ENCODE measurements around the gene CCDC92B. TPM values are rescaled to one million over a fixed set of nuclear protein-coding genes. Genes with fewer than 3 reads are reported as not detected.
"Not testable (repeated sequence)": the region's sequence is repeated elsewhere in the genome, so short reads cannot be mapped to it uniquely, and the experiment has no call there.

CCDC92B gene
- total and polyA plus RNA-seq, 2 of the 13 experiments (the other 11 are each of a cell fraction or from before 2014, with no cell fraction given) = not detected

DNA sequence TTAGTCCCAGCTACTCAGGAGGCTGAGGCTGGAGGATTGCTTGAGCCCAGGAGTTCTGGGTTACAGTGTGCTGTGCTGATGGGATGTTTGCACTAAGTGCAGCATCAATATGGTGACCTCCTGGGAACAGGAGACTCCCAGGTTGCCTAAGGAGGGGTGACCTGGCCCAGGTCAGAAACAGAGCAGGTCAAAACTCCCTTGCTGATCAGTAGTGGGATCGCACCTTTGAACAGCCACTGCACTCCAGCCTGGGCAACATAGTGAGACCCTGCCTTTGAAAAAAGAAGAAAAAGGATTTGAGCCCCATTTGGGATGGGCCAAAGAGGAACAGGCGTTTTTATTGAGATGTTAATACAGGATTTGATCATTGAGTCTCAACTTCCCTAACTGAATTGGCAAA is 68.5 kb downstream of the CCDC92B start:
- ATAC-seq = no peak
- TF ChIP-seq GFI1 (CRISPR knock-in tag; IDR thresholded peaks at IDR 0.05; ENCODE audit: borderline replicate concordance) (no peak), KLF15 (CRISPR knock-in tag; IDR thresholded peaks at IDR 0.05; ENCODE audit: borderline replicate concordance) (no peak)
- TF ChIP-seq, protein P1, sequence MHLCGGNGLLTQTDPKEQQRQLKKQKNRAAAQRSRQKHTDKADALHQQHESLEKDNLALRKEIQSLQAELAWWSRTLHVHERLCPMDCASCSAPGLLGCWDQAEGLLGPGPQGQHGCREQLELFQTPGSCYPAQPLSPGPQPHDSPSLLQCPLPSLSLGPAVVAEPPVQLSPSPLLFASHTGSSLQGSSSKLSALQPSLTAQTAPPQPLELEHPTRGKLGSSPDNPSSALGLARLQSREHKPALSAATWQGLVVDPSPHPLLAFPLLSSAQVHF (CRISPR knock-in tag; IDR thresholded peaks at IDR 0.05) = no peak
- intact Hi-C loops (cut with micrococcal nuclease; ENCODE audit: unreplicated experiment) = no loop called here

DNA sequence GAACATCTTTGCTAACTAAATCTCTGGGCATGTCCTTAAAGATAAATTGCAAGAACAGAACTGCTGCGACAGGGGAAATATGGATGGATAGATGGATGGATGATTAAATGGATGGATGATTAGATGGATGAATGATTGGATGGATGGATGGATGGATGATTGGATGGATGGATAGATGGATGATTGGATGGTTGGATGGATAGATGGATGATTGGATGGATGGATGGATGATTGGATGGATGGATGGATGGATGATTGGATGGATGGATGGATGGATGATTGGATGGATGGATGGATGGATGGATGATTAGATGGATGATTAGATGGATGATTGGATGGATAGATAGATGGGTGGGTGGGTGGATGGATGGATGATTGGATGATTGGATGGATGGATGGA is 70.2 kb downstream of the CCDC92B start:
- H4K20me1 ChIP-seq (ENCODE audit: insufficient read depth, low read length); POLR2A ChIA-PET; H3K4me1 ChIP-seq (ENCODE audit: insufficient read depth, low read length); H3K79me2 ChIP-seq (ENCODE audit: insufficient read depth, low read length); H3K27ac ChIP-seq (ENCODE audit: extremely low read length, insufficient read depth, low read length); H3K4me3 ChIP-seq (replicated peaks in 1 of 3; ENCODE audit: insufficient read depth in 1 of 3, low read depth in 2 of 3, low read length in 3 of 3); H2AFZ ChIP-seq (ENCODE audit: low read length); BruUV-seq (replicated peaks); ATAC-seq; H3K27me3 ChIP-seq (ENCODE audit: control insufficient read depth in 1 of 2, insufficient read depth in 2 of 2, low read length in 2 of 2); H3K9ac ChIP-seq (ENCODE audit: insufficient read depth, low read depth, low read length); DNase-seq (ENCODE audit: low spot score); in situ Hi-C loops (cut with HindIII; ENCODE audit: extremely low pct_ligation_motif_present, low pct_unique_long_range_greater_than_20kb); CTCF ChIA-PET (ENCODE audit: low intra/inter-chr PET ratio, low total read pairs); H3K9me3 ChIP-seq (ENCODE audit: low read length); FAIRE-seq; H3K4me2 ChIP-seq (ENCODE audit: low read depth, low read length): not testable (repeated sequence)
- H3K36me3 ChIP-seq (replicated peaks in 1 of 2; ENCODE audit: control insufficient read depth in 1 of 2, insufficient read depth in 2 of 2, low read length in 2 of 2) = peaks cover 8 to 47% of the 10 kb centered on the region in 2 experiments; a peak in 4 of 5 replicates
- intact Hi-C loops (cut with micrococcal nuclease; ENCODE audit: unreplicated experiment) = loop anchor here (10.0 kb wide), 2 partner anchors 104 to 164 kb away; partner anchors contain the start of gene METTL16
- 96% methylated on average over 1 of the region's 1 CpG for WGBS (ENCODE audit: low lambda C conversion rate)

More for the DNA sequence above, 68.5 kb downstream of the CCDC92B start:
- Histone ChIP-seq H3K36me3 (replicated peaks in 1 of 2; ENCODE audit: control insufficient read depth in 1 of 2, insufficient read depth in 2 of 2, low read length in 2 of 2) (peaks cover 8 to 43% of the 10 kb centered on the region in 2 experiments; a peak in 4 of 5 replicates), H3K79me2 (ENCODE audit: insufficient read depth, low read length) (no peaks in the 10 kb centered on the region), H3K4me1 (ENCODE audit: insufficient read depth, low read length) (no peaks in the 10 kb centered on the region), H3K4me3 (replicated peaks in 1 of 3; ENCODE audit: insufficient read depth in 1 of 3, low read depth in 2 of 3, low read length in 3 of 3) (no peak overlapping the region), H3K27me3 (ENCODE audit: control insufficient read depth in 1 of 2, insufficient read depth in 2 of 2, low read length in 2 of 2) (no peaks in the 10 kb centered on the region), H3K4me2 (ENCODE audit: low read depth, low read length) (no peak overlapping the region), H3K9ac (ENCODE audit: insufficient read depth, low read depth, low read length) (no peak overlapping the region), H3K27ac (ENCODE audit: extremely low read length, insufficient read depth, low read length) (no peak overlapping the region), H2AFZ (ENCODE audit: low read length) (no peak overlapping the region), H4K20me1 (ENCODE audit: insufficient read depth, low read length) (no peaks in the 10 kb centered on the region), H3K9me3 (ENCODE audit: low read length) (no peaks in the 10 kb centered on the region)
- POLR2A ChIA-PET = no interaction called here
- CTCF ChIA-PET (ENCODE audit: low intra/inter-chr PET ratio, low total read pairs) = no interaction called here
- BruUV-seq (replicated peaks) = no TSS peak
- 95% methylated on average over 2 of the region's 2 CpGs for WGBS (ENCODE audit: low lambda C conversion rate)
- FAIRE-seq (no peak), DNase-seq (ENCODE audit: low spot score) (no peak)
- in situ Hi-C loops (cut with HindIII; ENCODE audit: extremely low pct_ligation_motif_present, low pct_unique_long_range_greater_than_20kb) = no loop called here

MicroRNA genes within 50 kb of the gene (microRNA counts, 767-probe panel; counts per million panel counts)
- not detected for microRNA hsa-miR-1253

Small RNAs within 50 kb of the gene (microRNA-seq; reads per million reads assigned to microRNA genes)
- not detected for gene MIR1253
- gene MIR6776 = not detected

Small RNAs within 50 kb of the gene (small RNA-seq; reads per million reads assigned to genes)
- 0 reads per million in 3 experiments for gene MIR1253 (ENCODE audit: insufficient read depth in 2 of 3, insufficient read length in 3 of 3, low read depth in 2 of 3, low replicate concordance in 1 of 3)
- 0 reads per million in 3 experiments for gene MIR6776 (ENCODE audit: insufficient read depth in 2 of 3, insufficient read length in 3 of 3, low read depth in 2 of 3, low replicate concordance in 1 of 3)
- gene RN7SL608P (ENCODE audit: insufficient read depth in 2 of 3, insufficient read length in 3 of 3, low read depth in 2 of 3, low replicate concordance in 1 of 3) = 0 reads per million in 3 experiments
- gene hsa-mir-1253 (ENCODE audit: insufficient read depth in 2 of 3, insufficient read length in 3 of 3, low read depth in 2 of 3, low replicate concordance in 1 of 3) = 0 reads per million in 3 experiments

Other genes starting within 250 kb of the CCDC92B start
- gene METTL16, start 237.8 kb downstream of the CCDC92B start, total RNA-seq (2016; rRNA removed; fragmentation: Illumina TruSeq; extraction: Trizol) = 18.5 and 28.9 TPM in 2 replicates
- gene METTL16, start 237.8 kb downstream of the CCDC92B start, polyA plus RNA-seq (2011; rRNA removed) = 10.5 and 11.6 TPM in 2 replicates
- gene PAFAH1B1, start 156.0 kb downstream of the CCDC92B start, total RNA-seq (2016; rRNA removed; fragmentation: Illumina TruSeq; extraction: Trizol) = 64.9 and 93.8 TPM in 2 replicates
- gene PAFAH1B1, start 156.0 kb downstream of the CCDC92B start, polyA plus RNA-seq (2011; rRNA removed) = 35.9 and 46.0 TPM in 2 replicates
- 49.8 and 60.5 TPM in 2 replicates for gene CLUH, start 37.9 kb downstream of the CCDC92B start, total RNA-seq (2016; rRNA removed; fragmentation: Illumina TruSeq; extraction: Trizol)
- gene CLUH, start 37.9 kb downstream of the CCDC92B start, polyA plus RNA-seq (2011; rRNA removed) = 30.9 and 45.5 TPM in 2 replicates
- gene RAP1GAP2, start 46.8 kb upstream of the CCDC92B start, total RNA-seq (2016; rRNA removed; fragmentation: Illumina TruSeq; extraction: Trizol) = 7.7 and 10.9 TPM in 2 replicates
- 10.0 and 12.0 TPM in 2 replicates for gene RAP1GAP2, start 46.8 kb upstream of the CCDC92B start, polyA plus RNA-seq (2011; rRNA removed)